HG02970 (cell line): ENCODE results near the gene ASB10.

Experiments used
- ATAC-seq: cut with Tn5 transposase; IDR thresholded peaks from one replicate; pipeline ENCODE4 v1.9.1; 2021; ENCODE audit warnings: mild to moderate bottlenecking, moderate library complexity, moderate number of reproducible peaks; ENCODE audit not compliant: unreplicated experiment, low FRiP score

ASB10 gene, protein sequence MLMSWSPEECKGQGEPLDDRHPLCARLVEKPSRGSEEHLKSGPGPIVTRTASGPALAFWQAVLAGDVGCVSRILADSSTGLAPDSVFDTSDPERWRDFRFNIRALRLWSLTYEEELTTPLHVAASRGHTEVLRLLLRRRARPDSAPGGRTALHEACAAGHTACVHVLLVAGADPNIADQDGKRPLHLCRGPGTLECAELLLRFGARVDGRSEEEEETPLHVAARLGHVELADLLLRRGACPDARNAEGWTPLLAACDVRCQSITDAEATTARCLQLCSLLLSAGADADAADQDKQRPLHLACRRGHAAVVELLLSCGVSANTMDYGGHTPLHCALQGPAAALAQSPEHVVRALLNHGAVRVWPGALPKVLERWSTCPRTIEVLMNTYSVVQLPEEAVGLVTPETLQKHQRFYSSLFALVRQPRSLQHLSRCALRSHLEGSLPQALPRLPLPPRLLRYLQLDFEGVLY

DNA sequence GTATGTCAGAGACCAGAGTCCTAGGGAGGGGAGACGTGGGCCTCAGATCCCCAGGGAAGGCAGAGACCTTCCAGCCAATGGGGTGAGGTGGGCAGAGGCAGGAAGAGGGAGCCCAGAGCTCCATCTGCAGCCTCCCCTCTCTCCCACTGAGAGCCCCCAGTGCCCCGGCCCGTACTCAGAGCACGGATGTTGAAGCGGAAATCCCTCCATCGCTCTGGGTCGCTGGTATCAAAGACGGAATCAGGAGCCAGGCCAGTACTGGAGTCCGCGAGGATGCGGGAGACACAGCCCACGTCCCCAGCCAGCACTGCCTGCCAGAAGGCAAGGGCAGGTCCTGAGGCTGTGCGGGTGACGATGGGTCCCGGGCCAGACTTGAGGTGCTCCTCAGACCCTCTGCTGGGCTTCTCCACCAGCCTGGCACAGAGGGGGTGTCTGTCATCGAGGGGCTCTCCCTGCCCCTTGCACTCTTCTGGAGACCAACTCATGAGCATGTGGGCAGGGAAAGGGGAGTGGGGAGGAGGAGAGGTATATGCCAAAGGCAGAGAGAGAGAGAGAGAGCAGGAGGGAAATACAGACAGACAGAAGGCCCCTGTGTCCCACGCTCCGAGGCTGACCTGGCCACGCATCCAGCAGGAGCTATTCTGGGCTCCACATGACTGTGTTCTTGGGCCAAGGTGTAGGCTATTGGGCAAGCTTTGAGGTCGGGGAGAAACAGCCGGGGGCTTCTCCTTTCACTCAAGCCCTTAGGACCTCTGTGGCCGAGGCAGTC, at the start of gene ASB10:
Gene ASB10 (minus strand): TSS at position 611 of the 769 bp plus-strand sequence. CDS start 120 bp downstream, at position 491.
- ATAC-seq: no peak

DNA sequence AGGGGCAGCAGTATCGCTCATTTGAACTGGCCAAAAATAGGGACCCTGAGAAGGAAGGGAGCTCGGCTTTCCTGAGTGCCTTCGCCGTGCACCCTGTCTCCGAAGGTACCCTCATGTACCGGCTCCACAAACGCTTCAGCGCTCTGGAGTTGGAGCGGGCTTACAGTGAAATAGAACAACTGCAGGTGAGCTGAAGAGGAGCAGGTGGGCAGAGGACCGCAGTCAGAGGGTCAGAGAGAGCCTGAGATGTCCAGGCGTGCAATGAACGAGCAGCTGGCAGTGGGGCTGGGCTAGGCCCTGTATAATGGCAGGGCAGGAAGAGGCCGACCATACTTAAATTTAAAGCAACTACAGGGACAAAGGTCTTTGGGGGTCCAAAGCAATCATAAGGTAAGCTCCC, 49.4 kb upstream of the ASB10 start:
- no peak for ATAC-seq

DNA sequence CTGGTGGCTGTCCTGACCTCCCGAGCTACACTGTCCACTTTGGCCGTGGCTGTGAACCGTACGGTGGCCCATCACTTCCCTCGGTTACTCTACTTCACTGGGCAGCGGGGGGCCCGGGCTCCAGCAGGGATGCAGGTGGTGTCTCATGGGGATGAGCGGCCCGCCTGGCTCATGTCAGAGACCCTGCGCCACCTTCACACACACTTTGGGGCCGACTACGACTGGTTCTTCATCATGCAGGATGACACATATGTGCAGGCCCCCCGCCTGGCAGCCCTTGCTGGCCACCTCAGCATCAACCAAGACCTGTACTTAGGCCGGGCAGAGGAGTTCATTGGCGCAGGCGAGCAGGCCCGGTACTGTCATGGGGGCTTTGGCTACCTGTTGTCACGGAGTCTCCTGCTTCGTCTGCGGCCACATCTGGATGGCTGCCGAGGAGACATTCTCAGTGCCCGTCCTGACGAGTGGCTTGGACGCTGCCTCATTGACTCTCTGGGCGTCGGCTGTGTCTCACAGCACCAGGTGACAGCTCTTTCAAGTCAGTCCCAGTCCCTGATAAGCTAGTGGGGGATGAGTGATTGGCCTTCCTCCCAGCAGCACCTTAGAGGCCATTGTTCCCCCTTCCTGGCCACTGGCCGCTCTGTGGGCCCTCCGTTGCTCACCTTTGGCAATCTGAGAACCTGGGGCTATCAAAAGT, 48.2 kb upstream of the ASB10 start:
- no peak for ATAC-seq

DNA sequence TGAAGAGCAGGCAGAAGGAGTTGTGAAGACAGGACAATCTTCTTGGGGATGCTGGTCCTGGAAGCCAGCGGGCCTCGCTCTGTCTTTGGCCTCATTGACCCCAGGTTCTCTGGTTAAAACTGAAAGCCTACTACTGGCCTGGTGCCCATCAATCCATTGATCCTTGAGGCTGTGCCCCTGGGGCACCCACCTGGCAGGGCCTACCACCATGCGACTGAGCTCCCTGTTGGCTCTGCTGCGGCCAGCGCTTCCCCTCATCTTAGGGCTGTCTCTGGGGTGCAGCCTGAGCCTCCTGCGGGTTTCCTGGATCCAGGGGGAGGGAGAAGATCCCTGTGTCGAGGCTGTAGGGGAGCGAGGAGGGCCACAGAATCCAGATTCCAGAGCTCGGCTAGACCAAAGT, 46.8 kb upstream of the ASB10 start:
- ATAC-seq: no peak

DNA sequence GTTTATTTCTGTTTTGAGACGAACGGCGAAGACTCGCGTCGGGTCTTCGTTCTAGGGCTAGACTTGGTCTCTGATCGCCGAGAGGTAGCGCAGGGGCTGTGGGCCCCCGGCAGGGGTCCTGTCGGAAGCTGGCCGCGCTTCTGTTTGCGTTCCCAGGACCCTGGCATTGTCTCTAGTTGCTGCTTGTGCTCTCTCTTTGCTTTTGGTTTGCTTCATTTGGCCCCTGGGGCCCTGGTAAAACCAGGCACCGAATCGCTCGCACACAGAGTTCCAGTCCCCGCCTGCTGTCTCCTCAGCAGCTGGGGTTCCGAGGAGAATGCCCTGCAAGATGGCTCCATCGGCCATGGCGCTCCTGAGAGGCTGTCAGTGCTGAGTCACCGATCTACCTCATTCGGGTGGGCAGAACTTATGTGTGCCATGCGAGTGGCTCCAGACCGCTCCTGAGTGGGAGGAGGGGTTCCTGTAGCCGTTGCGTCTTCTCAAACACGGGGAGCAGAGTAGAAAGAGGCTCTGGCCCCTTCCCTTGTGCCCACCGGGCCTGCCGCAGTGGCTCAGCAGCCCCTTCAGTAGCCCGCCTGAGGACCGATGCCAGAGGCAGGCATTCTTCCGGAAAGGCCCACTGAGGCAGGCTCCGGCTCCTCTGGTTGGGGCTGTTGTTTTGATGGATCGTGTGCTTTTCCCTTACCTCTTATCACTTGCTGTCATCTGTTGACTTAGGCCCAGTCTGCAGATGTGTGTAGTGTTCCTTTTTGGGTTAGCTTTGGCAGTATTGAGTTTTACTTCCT, 46.1 kb upstream of the ASB10 start:
- no peak for ATAC-seq

DNA sequence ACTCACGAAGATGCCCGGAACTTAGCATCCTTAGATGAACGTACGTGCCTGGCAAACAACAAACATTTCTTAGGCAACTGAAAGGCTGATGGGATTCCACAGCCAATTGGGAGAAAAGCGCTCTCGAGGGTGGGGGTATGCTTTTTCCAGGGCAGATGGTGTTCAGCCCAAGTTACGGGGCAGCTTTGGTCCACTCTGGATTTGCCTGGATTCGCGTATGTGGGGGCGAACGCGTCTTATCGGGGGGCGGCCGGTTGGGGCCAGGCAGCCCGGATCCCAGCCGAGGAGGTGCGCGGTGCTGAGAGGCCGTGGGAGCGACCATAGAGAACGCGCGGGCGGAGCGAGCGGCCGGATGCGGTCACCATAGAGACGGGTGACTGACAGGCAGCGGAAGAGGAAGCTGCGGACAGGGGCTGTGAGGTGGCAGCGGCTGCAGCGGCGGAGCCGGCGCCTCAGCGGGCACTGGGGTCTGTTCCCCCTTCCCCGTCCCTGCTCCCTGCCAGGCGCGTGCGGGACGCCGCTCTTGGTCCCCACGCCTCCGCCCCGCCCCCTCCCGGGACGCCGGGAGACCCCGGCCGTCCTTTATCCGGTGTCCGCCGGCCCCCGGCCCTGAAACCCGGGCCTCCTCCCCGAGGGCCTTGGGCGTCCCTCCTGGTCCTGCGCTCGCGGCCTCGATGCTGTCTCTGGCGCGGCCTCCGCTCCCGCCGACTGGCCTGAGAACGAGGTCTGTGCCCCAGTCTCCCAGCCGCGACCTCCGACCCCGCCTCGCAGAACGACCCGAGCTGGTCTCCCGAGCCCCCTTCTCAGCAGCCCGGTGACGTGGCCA, 45.3 kb upstream of the ASB10 start, which contains the start of gene CHPF2:
Gene CHPF2 (plus strand): TSS at position 393 of the 826 bp plus-strand sequence. CDS start 1,529 bp downstream, outside the sequence.
- peak; percentile 90 for ATAC-seq

DNA sequence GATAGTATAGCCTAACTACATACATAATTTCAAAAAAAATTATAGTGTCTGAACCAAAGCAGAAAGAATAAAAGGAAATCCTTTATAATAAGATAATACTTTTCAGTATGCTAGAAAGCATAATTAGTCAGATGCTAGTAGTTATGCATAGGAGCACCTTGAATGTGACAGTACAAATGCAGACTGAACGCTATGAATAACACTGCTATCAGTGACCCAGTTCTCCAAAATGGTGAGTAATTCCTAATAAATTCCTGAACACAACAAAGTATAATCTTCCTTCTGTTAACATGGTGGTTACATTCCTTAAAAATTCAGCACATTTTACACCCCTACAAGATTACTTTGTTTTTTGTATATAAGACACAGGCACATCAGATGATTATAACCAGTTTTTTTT, 44.0 kb upstream of the ASB10 start:
- no peak for ATAC-seq

DNA sequence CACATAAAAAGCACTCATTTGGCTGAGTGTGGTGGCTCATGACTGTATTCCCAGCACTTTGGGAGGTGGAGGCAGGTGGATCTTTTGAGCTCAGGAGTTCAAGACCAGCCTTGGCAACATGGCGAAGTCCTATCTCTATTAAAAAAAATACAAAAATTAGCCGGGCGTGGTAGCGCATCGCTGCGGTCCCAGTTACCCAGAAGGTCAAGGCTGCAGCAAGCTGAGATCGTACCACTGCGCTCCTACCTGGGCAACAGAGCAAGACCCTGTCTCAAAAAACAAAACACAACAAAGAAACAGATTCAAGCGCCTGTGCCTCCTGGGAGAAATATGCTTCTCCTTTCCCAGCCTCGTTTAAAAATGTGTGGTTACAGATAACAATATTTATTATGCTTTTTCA, 42.2 kb upstream of the ASB10 start:
- no peak for ATAC-seq

DNA sequence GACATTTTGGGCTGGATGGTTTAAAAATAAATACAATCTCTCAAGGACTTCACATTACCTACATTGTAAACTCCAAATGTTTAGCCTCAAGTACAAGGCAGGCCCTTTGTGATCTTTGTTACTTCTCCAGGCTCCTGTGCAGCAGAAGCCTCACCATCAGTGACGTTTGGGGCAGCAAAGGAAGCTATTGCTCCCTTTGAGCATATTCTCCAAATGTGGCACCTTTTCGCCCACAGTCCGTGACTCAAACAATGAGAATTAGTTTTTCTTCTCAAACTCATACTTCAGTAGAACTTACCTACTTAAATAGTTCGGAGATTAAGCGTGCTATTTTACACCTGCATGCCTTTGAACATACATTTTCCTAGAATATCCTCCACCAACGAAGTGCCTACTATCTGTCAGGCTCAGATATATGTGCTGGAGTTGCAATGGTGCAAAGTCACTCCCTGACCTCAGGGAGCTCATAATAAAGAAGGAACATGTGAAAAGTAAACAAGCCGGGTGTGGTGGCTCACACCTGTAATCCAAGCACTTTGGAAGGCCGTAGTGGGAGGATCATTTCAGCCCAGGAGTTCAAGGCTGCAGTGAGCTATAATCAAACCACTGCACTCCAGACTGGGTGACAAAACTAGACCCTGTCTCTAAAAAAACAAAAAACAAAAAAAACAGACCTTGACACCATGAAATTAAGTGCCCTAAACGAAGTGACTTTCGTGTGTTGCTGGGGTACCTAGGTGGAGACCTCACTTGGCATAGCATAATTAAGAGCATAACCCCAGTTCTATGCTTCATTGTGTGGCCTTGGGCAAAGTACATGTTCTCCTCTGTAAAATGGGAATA, 41.2 kb upstream of the ASB10 start:
- no peak for ATAC-seq

DNA sequence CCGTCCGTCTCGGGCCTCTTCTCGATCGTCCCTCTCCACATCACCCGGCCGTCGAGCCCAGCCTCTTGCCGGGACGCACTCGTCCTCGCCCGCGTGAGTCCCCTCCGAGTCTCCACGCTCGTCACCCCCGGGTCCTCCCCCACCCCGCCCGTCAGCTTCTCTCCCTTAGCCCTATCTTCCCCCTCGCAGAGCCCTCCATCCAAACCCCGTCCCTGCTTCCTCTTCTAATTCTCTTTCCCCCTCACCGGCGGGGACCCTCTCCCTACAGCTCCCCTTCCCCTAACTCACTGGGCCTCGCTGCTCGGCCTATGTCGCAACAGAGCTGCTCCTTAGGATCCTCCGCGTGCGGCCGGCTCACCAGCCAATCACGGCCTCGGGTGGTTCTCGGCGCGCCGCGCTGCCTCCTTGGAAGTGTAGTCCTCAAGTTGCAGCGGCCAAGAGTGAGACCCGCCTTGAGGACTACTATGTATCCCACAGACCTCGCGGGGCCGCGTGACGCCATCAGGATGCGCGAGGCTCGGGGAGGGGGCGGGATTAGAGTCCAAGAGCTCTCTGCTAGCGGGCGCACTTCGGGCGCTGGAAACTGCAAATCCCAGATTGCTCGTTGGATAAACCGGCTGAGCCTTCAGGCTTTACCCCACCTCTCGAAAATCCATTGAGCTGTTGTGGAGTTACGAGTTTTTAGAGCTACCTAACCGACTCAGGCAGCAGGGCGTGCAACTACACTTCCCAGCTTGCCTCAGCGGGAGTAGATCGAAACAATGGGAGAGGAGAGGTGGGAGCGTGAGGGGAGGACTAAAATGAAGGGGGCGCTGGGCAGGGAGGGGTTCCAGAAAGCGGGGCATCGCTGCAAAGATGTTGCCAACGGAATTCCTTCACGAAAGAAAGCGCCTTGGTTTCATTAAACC, 40.1 kb upstream of the ASB10 start, which contains the start of gene ABCF2:
Gene ABCF2 (minus strand): TSS at position 331 of the 908 bp plus-strand sequence. CDS start 747 bp downstream, outside the sequence.
- ATAC-seq: peak; percentile 97

DNA sequence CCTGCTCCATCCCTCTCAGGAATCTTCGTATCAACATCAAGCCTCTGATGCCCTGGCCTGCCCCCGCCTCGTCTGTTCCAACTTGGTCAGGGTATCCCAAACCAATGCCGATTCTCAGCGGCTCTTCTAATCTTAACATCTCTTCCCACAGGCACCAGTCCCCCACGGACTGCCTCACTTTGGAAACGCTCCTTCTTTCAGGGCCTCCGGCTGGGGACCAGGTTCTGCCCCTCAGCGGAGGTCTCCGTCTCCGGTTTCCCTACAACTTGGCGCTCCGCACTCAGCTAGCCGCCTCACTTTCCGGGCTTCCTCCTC, 39.5 kb upstream of the ASB10 start:
- no peak for ATAC-seq

DNA sequence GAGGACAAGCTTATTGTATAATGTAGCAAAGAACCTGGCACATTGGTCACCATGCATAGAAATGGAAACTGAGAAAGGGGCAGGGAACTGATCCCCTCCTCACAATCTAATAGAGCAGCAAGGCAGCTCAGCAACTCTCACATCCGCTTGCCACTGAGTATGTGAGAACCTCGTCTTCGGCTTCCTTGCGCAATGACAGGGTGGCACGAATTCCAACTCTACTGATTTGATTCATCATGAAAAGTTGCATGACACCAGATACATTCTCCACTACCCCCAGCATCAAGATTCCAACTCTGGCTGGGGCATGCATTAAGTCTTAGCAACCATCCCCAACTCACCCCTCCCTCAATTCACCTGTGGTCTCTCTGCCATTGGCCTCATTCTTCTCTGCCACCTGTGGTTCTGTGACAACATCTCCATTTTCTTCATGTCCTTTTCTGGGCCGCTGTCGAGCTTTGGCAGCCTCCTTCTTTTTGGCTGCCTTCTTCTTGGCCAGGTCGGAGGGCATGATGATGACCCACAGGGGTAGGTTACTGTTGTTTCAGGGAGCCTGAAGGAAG, 39.0 kb upstream of the ASB10 start:
- no peak for ATAC-seq

DNA sequence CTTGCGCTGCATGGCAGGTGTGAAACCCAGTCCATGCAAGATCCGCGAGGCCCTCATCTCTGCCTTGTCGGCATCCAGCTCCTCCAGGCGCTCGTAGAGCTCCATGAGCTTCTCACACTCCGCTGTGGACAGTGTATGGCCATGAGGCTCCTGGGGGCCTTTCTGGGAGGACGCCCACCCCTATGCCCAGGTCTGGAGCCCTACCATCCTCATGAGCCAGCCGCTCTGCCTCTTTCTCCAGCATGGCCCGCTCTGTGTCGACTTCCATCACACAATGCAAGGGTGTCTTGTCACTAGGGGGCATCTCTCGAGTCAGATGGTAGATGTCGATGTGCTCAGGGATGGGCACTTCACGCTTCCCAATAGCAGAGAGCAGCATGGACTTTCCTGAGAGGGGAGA, 36.7 kb upstream of the ASB10 start:
- no peak for ATAC-seq

DNA sequence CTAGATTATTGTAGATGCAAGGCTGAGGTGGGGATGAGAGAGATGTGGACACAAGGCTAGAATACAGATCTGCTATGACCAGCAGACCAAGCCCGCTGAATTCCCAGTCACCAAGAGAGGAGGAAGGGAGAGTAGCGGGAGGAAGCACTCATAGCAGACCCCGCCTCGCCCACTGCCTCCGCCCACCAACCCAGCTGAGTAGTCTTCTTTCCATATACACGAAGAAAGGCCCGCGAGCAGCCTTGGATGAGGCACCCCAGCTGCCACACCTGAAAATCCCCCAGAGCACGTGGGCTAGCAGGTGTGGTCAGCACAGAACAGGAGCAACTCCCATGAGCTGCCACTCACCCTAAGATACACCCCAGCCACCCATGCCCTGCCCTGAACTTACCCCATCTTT, 31.1 kb upstream of the ASB10 start:
- no peak for ATAC-seq

DNA sequence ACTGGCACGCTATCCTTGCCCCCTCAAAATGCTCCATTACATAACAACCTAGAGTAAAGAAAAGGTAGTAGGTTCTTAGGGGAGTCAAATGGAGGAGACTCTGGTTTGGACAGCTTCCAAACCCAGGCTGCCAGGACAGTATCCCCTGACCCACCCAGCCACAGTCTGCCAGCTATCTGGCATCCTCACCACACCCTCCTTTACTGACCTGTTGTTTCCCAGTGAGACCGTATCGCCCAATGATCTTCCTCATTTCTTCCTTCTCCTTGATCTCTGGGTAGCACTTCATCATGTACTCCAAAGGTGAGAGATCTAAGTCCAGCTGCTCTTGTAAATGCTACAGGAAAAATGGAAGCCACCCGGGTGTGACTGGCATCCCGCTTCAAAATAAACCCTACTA, 28.3 kb upstream of the ASB10 start:
- no peak for ATAC-seq

DNA sequence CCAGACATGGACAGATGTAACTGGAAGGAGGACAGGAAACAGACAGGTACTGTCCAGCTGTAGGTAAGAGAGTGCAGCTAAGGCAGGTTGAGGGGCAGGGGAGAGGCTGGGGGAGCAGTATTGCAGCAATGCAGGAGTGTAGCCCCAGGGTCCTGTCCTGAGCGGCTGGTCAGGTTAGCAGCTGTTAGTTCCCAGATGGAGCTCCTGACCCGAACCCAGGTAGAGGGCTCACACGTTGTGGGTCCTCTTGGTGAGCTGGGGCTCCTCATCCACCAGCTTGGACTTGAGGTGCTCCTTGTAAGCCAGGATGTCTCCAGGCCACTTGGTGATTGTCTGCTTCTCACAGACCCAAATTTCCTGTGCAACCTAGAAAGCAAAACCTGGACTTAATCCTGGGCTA, 26.8 kb upstream of the ASB10 start:
- ATAC-seq: no peak

DNA sequence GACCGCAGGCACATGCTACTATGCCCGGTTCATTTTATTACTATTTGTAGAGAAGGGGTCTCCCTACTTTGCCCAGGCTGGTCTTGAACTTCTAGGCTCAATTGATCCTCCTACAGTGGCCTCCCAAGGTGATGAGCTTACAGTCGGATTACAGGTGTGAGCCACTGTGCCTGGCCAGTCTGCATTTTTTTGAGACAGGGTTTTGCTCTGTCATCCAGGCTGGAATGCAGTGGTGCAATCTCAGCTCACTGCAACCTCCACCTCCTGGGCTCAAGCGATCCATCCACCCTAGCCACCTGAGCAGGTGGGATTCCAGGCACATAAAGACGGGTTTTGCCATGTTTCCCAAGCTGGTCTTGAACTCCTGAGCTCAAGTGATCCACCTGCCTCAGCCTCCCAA, 25.6 kb upstream of the ASB10 start:
- ATAC-seq: no peak
